Nephron progenitor cell (in vitro differentiated cells): ENCODE measurements around the gene RUNX1.

Source experiments
- DNase-seq: peaks from one replicate; pipeline ENCODE4 v3.0.0; 2021
- H3K27ac Mint-ChIP-seq: 2 replicates; pipeline ENCODE4 v1.8.0; 2021; ENCODE audit warnings: mild to moderate bottlenecking, moderate library complexity, mixed read lengths
- H3K27me3 Mint-ChIP-seq: 2 replicates; pipeline ENCODE4 v1.8.0; 2021; ENCODE audit warnings: mild to moderate bottlenecking, low read depth, mixed read lengths; ENCODE audit not compliant: poor library complexity
- H3K36me3 Mint-ChIP-seq: 2 replicates; pipeline ENCODE4 v1.8.0; 2021; ENCODE audit warnings: low read depth, mixed read lengths
- H3K4me1 Mint-ChIP-seq: 2 replicates; pipeline ENCODE4 v1.8.0; 2021; ENCODE audit warnings: mixed read lengths
- H3K4me3 Mint-ChIP-seq: 2 replicates; pipeline ENCODE4 v1.8.0; 2021; ENCODE audit warnings: mild to moderate bottlenecking, moderate library complexity, mixed read lengths
- H3K9me3 Mint-ChIP-seq: 2 replicates; pipeline ENCODE4 v1.8.0; 2021; ENCODE audit warnings: mild to moderate bottlenecking, moderate library complexity, mixed read lengths
- CTCF ChIP-seq: fragments of 200-600 bp; sonication (generic); IDR thresholded peaks from 2 replicates; pipeline ENCODE4 v1.5.0; 2021; ENCODE audit warnings: antibody characterized with exemption

The RUNX1 gene

GRCh38 chr21:34922479-34922878 is 126.6 kb downstream of the RUNX1 start:
- Mint-ChIP-seq H3K4me1 (peaks cover 6% of the 10 kb centered on the region), H3K4me3 (no peak overlapping the region), H3K27ac (no peak overlapping the region), H3K9me3 (no peaks in the 10 kb centered on the region), H3K36me3 (no peaks in the 10 kb centered on the region), H3K27me3 (no peaks in the 10 kb centered on the region)
- DNase-seq = no peak
- no peak for TF ChIP-seq CTCF

- no peak for DNase-seq
- no peaks in the 10 kb centered on the region for H3K36me3 Mint-ChIP-seq
- H3K4me3 Mint-ChIP-seq = no peak overlapping the region
- H3K9me3 Mint-ChIP-seq = no peaks in the 10 kb centered on the region
- H3K27me3 Mint-ChIP-seq = peaks cover 8% of the 10 kb centered on the region
- no peak overlapping the region for H3K27ac Mint-ChIP-seq
- no peak for TF ChIP-seq CTCF
- H3K4me1 Mint-ChIP-seq = no peaks in the 10 kb centered on the region
Observed at GRCh38 chr21:34921151-34921550, 128.0 kb downstream of the RUNX1 start.

GRCh38 chr21:34919406-34919805 is 129.7 kb downstream of the RUNX1 start:
- Mint-ChIP-seq H3K27me3 (peaks cover 8% of the 10 kb centered on the region), H3K4me1 (peaks cover 4% of the 10 kb centered on the region), H3K36me3 (no peaks in the 10 kb centered on the region), H3K9me3 (no peaks in the 10 kb centered on the region), H3K27ac (no peak overlapping the region), H3K4me3 (no peak overlapping the region)
- TF ChIP-seq CTCF = no peak
- DNase-seq = no peak

- Mint-ChIP-seq H3K27me3 (peaks cover 19% of the 10 kb centered on the region), H3K9me3 (no peaks in the 10 kb centered on the region), H3K36me3 (no peaks in the 10 kb centered on the region), H3K27ac (no peak overlapping the region), H3K4me3 (no peak overlapping the region), H3K4me1 (peaks cover 4% of the 10 kb centered on the region)
- no peak for TF ChIP-seq CTCF
- DNase-seq = no peak
Observed at GRCh38 chr21:34916446-34916845, 132.7 kb downstream of the RUNX1 start.

- no peak for TF ChIP-seq CTCF
- H3K36me3 Mint-ChIP-seq = no peaks in the 10 kb centered on the region
- no peak overlapping the region for H3K4me3 Mint-ChIP-seq
- peaks cover 22% of the 10 kb centered on the region for H3K27me3 Mint-ChIP-seq
- H3K27ac Mint-ChIP-seq = no peak overlapping the region
- H3K9me3 Mint-ChIP-seq = no peaks in the 10 kb centered on the region
- DNase-seq = no peak
- peaks cover 4% of the 10 kb centered on the region for H3K4me1 Mint-ChIP-seq
Observed at GRCh38 chr21:34915364-34915841, 133.7 kb downstream of the RUNX1 start.

- Mint-ChIP-seq H3K4me1 (peaks cover 4% of the 10 kb centered on the region), H3K27me3 (peaks cover 22% of the 10 kb centered on the region), H3K9me3 (no peaks in the 10 kb centered on the region), H3K27ac (no peak overlapping the region), H3K36me3 (no peaks in the 10 kb centered on the region), H3K4me3 (no peak overlapping the region)
- no peak for DNase-seq
- TF ChIP-seq CTCF = no peak
Observed at GRCh38 chr21:34914239-34914638, 134.9 kb downstream of the RUNX1 start.
